C4-2B (cell line): ENCODE data around the gene EFCAB6.

Experiments
- ZFX ChIP-seq: fragments of 450-650 bp; IDR thresholded peaks from 2 replicates; pipeline ENCODE4 v1.6.1; 2017
- TF ChIP-seq, protein P1 (sequence below): fragments of 450-650 bp; conservative IDR thresholded peaks from 2 replicates; pipeline ENCODE4 v1.5.1; 2017; ENCODE audit warnings: mild to moderate bottlenecking

DNA sequence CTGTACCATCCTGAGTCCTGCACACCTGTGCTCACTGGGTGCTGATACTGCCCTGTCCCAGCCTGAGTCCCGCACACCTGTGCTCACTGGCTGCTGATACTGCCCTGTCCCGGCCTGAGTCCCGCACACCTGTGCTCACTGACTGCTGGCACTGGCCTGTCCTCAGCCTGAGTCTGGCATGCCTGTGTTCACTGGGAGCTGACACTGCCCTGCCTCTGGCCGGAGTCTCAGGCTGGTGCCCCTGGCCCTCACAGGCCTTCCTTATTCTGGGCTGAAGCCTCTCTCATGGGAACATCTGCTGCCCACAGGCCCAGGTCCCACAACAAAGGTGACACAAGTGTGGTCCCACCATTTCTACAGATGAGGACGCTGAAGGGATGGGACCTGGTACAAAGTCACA is 285.2 kb downstream of the EFCAB6 start:
- TF ChIP-seq ZFX = no peak
- TF ChIP-seq, protein P1, sequence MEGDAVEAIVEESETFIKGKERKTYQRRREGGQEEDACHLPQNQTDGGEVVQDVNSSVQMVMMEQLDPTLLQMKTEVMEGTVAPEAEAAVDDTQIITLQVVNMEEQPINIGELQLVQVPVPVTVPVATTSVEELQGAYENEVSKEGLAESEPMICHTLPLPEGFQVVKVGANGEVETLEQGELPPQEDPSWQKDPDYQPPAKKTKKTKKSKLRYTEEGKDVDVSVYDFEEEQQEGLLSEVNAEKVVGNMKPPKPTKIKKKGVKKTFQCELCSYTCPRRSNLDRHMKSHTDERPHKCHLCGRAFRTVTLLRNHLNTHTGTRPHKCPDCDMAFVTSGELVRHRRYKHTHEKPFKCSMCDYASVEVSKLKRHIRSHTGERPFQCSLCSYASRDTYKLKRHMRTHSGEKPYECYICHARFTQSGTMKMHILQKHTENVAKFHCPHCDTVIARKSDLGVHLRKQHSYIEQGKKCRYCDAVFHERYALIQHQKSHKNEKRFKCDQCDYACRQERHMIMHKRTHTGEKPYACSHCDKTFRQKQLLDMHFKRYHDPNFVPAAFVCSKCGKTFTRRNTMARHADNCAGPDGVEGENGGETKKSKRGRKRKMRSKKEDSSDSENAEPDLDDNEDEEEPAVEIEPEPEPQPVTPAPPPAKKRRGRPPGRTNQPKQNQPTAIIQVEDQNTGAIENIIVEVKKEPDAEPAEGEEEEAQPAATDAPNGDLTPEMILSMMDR = no peak
